Fibroblast of skin of abdomen (primary cell): ENCODE measurements around the gene PRKACB.
A peak's percentile ranks its signal among the peaks of the same experiment; 100 is the strongest.
"Not testable (repeated sequence)": the region's sequence is repeated elsewhere in the genome, so short reads cannot be mapped to it uniquely, and the experiment has no call there.

Source experiments
- DNase-seq: peaks from one replicate; pipeline ENCODE4 v3.0.0-alpha.2; 2013

Gene PRKACB

GRCh38 chr1:84271441-84272151 is 127.5 kb downstream of the PRKACB start:
- peak; percentile 35 for DNase-seq

DNA sequence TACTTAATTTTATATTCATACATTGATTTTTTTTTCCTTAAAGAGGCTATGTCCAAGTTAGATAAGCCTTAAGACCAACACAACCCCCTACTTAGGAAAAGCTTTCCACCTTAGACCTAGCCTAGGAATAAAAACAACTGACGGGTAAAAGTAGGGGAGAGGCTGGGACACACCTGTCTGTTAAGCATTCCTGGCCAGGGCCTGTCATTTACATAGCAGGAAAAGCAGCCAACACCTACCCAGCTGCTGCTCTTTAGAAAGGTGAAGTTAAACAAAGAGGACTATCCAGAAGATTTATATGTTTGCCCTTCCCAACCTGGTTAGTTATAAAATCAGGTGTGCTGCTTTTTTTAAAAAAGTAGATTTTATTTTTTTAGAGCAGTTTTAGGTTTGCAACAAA is 128.3 kb downstream of the PRKACB start:
- no peak for DNase-seq

DNA sequence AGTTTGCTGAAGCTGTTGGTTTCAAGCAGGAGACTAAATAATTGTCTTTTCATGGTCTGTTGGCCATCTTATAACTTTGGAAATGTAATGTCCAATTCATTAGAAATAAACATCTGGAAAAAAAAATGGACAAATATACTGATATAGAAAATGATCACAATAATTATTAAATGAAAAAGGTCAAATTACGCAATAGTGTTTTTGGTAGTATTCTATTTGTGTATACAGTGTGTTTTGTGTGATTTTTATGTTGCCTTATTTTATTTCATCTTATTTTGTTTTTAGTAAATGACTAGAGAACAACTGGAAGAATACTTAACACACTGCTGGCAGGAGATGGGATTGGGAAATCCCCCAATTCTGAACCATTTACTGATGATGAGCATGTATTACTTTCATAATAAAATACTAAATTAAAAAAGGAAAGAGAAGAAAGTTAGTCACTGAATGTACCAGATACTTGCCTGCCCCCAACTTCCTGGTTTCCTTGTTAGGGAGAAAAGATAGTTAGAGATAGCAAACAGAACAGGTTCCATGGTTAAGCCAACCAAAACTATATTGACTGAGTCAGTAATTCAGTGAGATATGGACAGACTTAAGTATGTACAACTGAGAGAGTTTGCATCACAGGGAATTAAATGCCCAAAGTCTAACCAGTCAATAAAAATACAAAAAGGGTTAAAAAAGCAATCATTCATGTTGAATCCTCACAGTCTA is 133.4 kb downstream of the PRKACB start:
- no peak for DNase-seq

DNA sequence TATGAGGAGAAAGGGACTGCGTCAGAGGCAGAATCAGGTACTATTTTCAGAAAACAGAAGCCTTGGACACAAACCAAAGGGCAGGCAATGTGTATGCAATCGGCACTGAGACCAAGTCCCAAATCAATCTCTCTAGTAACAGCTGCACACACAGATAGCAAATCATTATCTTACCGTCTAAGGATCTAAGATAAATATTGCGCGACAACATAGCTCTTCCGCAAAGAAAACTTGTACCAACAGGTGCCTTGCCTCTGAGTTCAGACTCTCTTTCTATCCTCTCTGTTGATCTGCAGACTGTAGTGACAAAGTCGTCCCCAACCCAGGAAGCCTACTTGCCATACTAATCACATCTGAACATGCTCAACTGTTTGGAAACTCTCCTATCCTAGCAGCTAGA is 134.8 kb downstream of the PRKACB start:
- DNase-seq, result no peak

DNA sequence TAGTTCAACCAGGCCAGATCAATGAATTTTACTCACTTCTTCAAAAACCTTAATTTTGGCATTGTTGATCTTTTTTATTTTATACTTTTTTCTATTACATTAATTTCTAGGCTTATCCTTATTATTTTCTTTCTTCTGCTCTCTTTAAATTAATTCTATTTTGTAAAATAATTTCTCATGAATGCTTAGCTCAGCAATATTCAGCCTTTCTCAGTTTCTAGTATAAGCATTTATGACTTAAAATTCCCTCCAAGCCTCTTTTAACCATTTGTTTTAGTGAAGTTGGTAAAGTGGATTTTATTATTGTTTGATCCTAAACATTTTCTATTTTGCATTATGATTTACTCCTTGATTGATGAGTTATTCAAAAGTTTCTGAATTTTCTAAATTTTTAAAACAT is 136.8 kb downstream of the PRKACB start:
- DNase-seq, result no peak

DNA sequence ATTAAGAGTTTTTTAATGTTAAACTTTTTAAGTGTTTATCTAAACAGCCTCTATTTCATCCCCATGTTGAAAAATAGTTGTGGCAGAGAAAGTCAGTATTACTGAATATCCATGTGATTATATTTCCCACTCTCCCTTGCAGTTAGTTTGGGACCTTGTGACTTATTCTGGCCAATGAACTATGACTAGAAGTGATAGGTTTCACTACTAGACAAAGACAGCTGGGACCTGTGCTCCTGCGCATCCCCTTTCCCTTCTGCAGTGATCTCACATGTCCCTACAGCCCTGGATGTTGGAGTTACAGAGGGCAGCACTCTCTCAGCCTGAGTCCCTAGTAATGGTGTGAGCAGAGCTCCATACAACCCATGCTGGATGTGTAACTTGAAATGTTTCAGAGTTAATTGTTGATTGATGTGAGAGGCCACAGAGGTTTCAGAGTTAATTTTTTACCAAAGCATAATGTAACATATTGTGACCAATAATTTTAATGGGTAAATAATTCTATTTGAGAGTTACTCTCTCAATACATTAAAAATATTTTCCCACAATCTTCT is 138.8 kb downstream of the PRKACB start:
- no peak for DNase-seq

DNA sequence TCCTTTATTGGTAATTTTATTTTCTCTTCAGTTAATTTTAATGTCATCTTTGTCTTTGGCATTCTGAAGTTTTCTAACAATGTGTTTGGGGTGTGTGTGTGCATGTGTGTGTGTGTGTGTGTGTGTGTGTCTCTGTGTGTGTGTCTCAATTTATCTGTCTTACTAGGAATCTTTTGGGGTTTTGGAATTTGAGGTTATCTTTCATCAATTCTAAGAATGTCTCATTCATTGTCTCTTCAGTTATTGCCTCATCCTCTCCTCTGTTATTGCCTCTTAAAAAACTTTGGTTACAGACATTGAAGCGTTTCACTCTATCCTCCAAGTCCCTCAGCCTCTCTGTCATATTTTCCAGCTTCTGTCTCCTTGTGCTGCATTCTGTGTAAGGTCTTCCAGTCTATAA is 139.3 kb downstream of the PRKACB start:
- DNase-seq, result no peak

- peak; percentile 36 for DNase-seq
These were observed 142.0 kb downstream of the PRKACB start for GRCh38 chr1:84286071-84286470.

DNA sequence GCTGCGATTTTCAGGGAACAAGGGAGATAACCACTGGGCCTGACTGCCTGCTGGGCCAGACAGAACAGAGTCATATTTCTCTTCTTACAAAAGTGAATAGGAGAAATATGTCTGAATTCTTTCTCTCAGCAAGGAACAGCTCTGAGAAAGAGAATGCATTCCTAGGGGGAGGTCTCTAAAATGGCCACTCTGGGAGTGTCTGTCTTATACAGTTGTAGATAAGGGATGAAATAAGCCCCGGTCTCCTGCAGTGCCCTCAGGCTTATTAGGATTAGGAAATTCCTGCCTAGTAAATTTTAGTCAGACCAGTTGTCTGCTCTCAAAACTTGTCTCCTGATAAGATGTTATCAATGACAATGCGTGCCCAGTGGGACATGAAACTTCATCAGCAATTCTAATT is 143.3 kb downstream of the PRKACB start:
- DNase-seq, result not testable (repeated sequence)
